GM21528 (cell line): ENCODE results near the gene SLC39A6.
"Not testable (repeated sequence)": the region's sequence is repeated elsewhere in the genome, so short reads cannot be mapped to it uniquely, and the experiment has no call there.

Source experiments
- ATAC-seq: cut with Tn5 transposase; IDR thresholded peaks from one replicate; pipeline ENCODE4 v1.9.1; 2021; ENCODE audit warnings: mild to moderate bottlenecking, moderate library complexity; ENCODE audit not compliant: unreplicated experiment, low FRiP score

Gene SLC39A6

DNA sequence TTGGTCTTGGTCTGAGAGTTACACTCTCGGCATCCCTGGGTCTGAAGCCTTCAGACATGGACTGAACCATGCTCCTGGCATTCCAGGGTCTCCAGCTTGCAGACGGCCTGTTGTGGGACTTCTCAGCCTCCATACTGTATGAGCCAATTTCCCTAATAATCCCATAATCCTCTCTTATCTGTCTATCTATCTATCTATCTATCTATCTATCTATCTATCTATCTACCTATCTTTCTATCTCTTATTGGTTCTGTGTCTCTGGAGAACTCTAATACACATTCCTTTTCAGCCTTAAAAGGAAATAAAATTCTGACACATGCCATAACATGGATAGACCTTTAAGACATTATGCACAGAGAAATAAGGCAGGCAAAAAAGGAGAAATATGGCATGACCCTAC lies 24.4 kb downstream of the SLC39A6 start:
- ATAC-seq, result no peak

DNA sequence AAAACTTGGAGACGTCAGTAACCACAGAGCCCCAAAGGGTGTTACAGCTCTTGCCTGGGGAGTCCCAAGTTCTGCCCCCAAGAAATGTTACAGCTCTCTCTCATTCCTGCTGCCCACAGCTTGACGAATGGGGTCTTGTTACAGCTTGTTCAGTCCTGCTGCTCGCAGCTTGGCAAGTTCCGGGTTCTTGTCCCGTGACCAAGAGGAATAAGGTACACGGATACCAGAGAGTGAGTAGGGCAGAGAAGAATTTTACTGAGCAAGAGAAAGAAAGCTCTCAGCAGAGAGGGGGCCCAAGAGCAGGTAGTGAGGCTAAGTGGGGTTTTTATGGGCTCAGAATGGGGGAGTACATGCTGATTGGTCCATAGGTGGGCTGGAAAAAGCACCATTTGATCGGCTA lies 27.2 kb downstream of the SLC39A6 start:
- no peak for ATAC-seq

DNA sequence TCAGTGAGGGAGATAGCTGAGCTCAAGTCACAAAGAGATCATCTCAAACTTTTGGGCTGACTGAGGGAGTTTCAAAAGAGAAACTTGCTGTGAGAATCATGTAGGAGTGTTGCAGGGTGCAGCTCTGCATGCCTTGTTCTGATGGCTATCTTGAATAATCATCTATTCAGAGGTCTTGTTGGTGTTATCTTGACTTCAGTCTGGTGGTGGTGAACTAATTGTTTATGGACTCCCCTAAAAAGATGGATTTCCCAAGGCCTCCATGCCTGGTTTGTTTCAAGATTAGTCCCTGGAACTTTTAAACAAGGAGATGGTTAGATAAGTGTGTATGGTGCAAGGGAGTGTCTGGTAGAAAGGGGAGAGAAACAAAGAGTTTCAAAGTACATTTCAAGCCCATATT lies 29.8 kb downstream of the SLC39A6 start:
- ATAC-seq, result no peak

DNA sequence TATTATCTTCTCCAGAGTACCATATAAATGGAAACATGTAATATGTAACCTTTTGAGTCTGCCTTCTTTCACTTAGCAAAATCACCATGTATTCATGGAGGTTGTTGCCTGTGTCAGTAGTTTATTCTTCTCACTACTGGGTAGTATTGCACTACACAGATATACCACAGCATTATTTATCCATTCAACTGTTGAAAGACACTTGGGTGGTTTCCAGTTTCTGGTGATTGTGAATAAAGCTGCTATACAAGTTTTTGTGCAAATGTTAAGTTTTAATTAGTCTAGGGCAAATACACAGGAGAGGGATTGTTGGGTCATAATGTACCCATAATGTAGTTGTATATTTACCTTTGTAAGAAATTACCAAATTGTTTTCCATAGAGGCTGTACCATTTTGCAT lies 32.2 kb downstream of the SLC39A6 start:
- no peak for ATAC-seq

DNA sequence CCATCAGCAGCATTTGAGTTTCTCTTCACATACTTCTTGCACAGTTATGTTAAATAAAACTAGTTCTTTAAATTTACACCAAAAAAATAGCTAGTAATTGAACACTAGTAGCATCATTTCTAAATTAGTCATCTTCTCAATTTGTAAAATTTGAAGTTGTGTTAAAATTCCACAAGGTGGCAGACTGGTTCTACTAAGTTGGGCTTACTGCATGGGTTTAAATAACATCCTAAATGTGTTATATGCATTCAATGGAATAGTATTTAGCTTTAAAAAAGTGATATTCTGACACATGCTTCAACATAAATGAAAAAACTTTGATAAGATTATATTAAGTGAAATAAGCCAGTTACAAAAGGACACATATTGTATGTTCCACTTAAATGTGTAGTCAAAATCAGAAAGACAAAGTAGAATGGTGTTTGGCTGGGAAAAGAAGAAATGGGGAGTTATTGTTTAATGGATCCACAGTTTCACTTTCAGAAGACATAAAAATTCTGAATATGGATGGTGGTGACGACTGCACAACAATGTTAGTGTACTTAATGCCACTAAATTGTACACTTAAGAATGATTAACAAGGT lies 33.1 kb downstream of the SLC39A6 start:
- ATAC-seq, result no peak

- ATAC-seq, result no peak
These were observed 34.7 kb downstream of the SLC39A6 start for GRCh38 chr18:36094431-36094830.

DNA sequence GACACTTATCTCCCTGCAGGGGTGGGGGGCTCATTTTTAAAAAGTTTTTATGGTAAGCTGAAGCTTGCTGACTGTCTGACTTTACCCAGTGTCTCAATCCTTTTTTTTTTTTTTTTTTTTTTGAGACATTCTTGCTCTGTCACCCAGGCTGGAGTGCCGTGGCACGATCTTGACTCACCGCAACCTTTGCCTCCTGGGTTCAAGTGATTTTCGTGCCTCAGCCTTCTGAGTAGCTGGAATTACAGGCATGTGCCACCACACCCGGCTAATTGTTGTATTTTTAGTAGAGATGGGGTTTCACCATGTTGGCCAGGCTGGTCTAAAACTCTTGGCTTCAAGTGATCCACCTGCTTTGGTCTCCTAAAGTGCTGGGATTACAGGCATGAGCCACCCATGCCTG lies 37.0 kb downstream of the SLC39A6 start:
- ATAC-seq, result not testable (repeated sequence)

- ATAC-seq, result no peak
These were observed 40.1 kb downstream of the SLC39A6 start for GRCh38 chr18:36089001-36089400.

DNA sequence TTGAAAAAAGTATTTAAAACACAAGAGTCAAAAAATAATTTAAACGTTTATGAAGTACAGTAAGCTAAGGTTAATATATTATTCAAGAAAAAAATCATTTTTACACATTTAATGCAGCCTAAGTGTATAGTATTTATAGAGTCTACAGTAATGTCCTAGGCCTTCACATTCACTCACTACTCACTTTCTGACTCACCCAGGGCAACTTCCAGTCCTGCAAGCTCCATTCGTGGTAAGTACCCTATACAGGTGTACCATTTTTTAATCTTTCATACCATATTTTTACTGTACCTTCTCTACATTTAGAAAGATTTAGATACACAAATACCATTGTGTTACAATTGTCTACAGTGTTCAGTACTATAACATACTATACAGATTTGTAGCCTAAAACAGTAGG lies 40.9 kb downstream of the SLC39A6 start:
- no peak for ATAC-seq

GRCh38 chr18:36086186-36086585 lies 43.0 kb downstream of the SLC39A6 start:
- ATAC-seq, result no peak

- no peak for ATAC-seq
These were observed 43.9 kb downstream of the SLC39A6 start for GRCh38 chr18:36085195-36085594.

DNA sequence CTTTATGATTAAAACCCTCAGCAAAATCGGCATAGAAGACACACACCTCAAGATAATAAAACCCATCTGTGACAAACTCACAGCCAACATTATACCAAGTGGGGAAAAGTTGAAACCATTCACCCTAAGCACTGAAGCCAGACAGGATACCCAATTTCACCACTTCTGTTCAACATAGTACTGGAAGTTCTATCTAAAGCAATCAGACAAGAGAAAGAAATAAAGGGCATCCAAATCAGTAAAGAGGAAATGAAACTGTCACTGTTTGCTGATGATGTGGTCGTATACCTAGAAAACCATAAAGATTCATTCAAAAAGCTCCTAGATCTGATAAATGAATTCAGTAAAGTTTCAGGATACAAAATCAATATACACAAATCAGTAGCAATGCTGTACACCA lies 45.4 kb downstream of the SLC39A6 start:
- no peak for ATAC-seq

GRCh38 chr18:36081118-36081517 lies 48.0 kb downstream of the SLC39A6 start:
- ATAC-seq, result not testable (repeated sequence)

DNA sequence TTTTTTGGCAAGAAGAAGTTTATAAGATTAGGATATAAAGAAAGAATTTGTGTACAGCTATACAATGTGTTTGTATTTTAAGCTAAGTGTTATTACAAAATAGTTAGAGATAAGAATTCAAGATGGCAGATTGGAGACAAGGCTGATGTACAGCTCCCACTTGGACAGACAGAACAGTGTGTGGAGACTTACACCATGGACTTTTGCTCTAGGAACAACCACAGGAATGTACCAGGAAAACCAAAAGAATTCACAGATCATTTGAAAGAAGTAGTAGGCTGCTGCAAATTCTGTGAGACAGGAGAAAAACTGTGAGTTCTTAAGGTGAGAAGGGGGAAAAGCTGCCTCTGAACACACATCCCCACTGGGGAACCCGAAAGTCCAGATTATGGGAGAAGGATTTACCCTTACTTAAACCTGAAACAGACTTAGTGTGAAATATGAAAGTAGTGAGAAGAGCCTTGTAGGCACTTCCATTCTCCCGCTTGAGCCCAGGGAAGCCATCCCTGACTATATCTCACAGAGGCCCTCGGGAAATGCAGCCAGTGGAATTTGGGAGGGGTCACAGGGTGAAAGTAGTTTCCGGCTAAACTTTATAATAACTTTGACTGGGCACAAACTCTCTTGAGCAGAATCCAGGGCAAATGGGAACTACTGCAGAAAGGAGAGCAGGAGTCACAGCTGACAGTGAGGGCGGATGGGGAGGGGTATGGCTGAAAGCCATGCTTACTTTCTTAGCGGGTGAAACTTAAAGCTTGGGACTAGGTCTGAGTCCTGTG lies 50.2 kb downstream of the SLC39A6 start:
- ATAC-seq, result no peak

- not testable (repeated sequence) for ATAC-seq
These were observed 51.4 kb downstream of the SLC39A6 start for GRCh38 chr18:36077764-36078163.

DNA sequence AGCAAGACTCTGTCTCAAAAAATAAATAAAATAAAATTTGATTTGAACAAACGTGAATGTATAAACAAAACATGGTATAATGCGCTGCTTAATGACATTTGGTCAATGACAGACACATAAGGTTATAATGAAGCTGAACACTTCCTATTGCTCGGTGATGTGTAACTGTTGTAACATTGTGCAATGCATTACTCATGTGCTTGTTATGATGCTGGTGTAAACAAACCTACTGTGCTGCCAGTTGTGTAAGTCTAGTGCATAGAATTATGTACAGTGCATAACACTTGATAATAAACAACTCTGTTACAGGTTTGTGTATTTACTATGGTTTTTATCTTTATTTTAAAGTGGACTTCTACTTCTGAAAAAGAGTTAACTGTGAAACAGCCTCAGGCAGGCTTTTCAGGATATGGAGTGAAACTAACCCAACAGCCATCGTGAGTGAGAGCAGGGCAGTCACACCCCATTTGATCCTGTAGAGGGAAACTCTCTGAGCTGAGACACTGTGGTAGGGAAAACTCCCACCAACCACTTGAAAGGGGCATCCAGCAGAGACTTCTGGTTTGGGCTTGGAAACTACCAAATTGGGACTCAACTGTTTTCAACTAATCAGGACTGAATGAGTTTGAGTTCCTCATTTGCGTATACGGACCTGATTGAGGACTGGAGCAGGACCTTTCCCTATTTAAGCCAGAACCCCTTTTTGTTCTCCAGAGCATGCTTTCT lies 53.1 kb downstream of the SLC39A6 start:
- ATAC-seq, result no peak

- ATAC-seq, result no peak
These were observed 54.7 kb downstream of the SLC39A6 start for GRCh38 chr18:36074435-36074834.

DNA sequence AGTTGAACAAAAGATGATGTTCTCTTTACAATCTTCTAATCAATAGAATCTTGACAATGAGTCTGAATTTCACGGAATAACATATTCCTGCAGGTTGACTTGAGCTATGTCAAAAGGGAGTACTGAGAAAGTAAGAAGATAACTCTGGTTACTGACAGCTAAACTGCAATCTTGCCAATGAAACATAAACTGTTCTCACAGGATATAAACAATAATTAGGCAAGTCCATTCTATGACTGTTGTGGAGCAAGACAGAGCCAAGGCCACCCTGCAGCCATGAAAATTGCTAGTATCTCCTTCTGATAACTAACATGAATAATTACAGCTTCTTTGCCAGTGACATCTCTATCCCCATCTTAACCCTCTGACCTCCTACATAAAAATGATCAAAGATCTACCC lies 55.5 kb downstream of the SLC39A6 start:
- ATAC-seq, result no peak

GRCh38 chr18:36072406-36072805 lies 56.7 kb downstream of the SLC39A6 start:
- ATAC-seq, result not testable (repeated sequence)

GRCh38 chr18:36067055-36067957 lies 61.8 kb downstream of the SLC39A6 start, which contains the start of gene RPRD1A:
RPRD1A (minus strand) TSS chr18:36067559; CDS start chr18:36067404, 155 bp downstream.
- peak; percentile 95 for ATAC-seq

DNA sequence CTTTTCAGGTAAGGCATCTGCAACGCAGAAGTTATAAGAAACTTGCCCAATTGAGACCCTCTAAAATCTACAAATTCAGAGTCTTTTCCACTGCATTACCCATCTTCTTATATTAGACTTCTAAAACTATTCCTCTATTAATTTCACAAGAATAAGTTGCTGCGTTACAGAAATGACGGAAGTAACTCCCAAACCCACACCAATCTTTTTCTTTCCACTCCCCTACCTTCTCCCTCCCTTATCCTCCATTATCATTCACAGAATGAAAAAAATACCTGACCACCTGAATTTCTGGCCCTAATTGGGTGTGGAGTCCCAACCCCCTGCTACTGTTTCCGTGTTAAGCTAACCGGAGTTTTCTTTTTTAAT lies 62.5 kb downstream of the SLC39A6 start:
- peak; percentile 11 for ATAC-seq
